ENCODE results near the gene PADI6. TPM values are rescaled to one million over a fixed set of nuclear protein-coding genes. Genes with fewer than 3 reads are reported as not detected.
A peak's percentile ranks its signal among the peaks of the same experiment; 100 is the strongest.

The PADI6 gene
- total and polyA plus RNA-seq, 4 experiments from 2014 or later: 0.10 TPM; not detected in 3

GRCh38 chr1:17350083-17350482 lies 21.9 kb upstream of the PADI6 start:
- no peak overlapping the region for H3K4me3 ChIP-seq (ENCODE audit: low read length in 2 of 2)
- H3K27me3 ChIP-seq (ENCODE audit: insufficient read depth, low read length): no peaks in the 10 kb centered on the region
- intact Hi-C loops (cut with micrococcal nuclease): no loop called here
- no peaks in the 10 kb centered on the region for H3K4me1 ChIP-seq (ENCODE audit: insufficient read depth, low read length)
- Mint-ChIP-seq H3K27ac (no peak overlapping the region), H3K4me3 (no peak overlapping the region), H3K36me3 (no peaks in the 10 kb centered on the region), H3K4me1 (peaks cover 0 to 2% (median 0%) of the 10 kb centered on the region in 4 donors), H3K27me3 (peaks cover 14% of the 10 kb centered on the region in 2 donors), H3K9me3 (peaks cover 0 to 7% (median 0%) of the 10 kb centered on the region in 8 donors)
- no peaks in the 10 kb centered on the region for H3K9me3 ChIP-seq (ENCODE audit: control insufficient read depth in 1 of 2, low read length in 2 of 2)
- H3K36me3 ChIP-seq (ENCODE audit: insufficient read depth, low read length): no peaks in the 10 kb centered on the region
- no peak overlapping the region for H3K27ac ChIP-seq (ENCODE audit: low read depth, low read length)
- no peak for DNase-seq
- POLR2A ChIA-PET (ENCODE audit: partially characterized antibody): no interaction called here
- CTCF ChIA-PET (ENCODE audit: partially characterized antibody): no interaction called here

GRCh38 chr1:17350928-17351446 lies 21.0 kb upstream of the PADI6 start:
- Mint-ChIP-seq H3K4me3 (no peak overlapping the region), H3K27ac (no peak overlapping the region), H3K27me3 (peaks cover 10 to 14% of the 10 kb centered on the region in 2 donors), H3K4me1 (peaks cover 0 to 2% (median 0%) of the 10 kb centered on the region in 4 donors), H3K36me3 (no peaks in the 10 kb centered on the region), H3K9me3 (peaks cover 0 to 3% (median 0%) of the 10 kb centered on the region in 8 donors)
- H3K4me3 ChIP-seq (ENCODE audit: low read length in 2 of 2): no peak overlapping the region
- no peak for DNase-seq
- no peaks in the 10 kb centered on the region for H3K4me1 ChIP-seq (ENCODE audit: insufficient read depth, low read length)
- intact Hi-C loops (cut with micrococcal nuclease): no loop called here
- H3K27me3 ChIP-seq (ENCODE audit: insufficient read depth, low read length): no peaks in the 10 kb centered on the region
- no peak overlapping the region for H3K27ac ChIP-seq (ENCODE audit: low read depth, low read length)
- H3K36me3 ChIP-seq (ENCODE audit: insufficient read depth, low read length): no peaks in the 10 kb centered on the region
- POLR2A ChIA-PET (ENCODE audit: partially characterized antibody): no interaction called here
- H3K9me3 ChIP-seq (ENCODE audit: control insufficient read depth in 1 of 2, low read length in 2 of 2): no peaks in the 10 kb centered on the region
- CTCF ChIA-PET (ENCODE audit: partially characterized antibody): no interaction called here

GRCh38 chr1:17351598-17352324 lies 20.2 kb upstream of the PADI6 start:
- Histone ChIP-seq H3K9me3 (ENCODE audit: control insufficient read depth in 1 of 2, low read length in 2 of 2) (no peaks in the 10 kb centered on the region), H3K27me3 (ENCODE audit: insufficient read depth, low read length) (no peaks in the 10 kb centered on the region), H3K36me3 (ENCODE audit: insufficient read depth, low read length) (no peaks in the 10 kb centered on the region), H3K4me1 (ENCODE audit: insufficient read depth, low read length) (no peaks in the 10 kb centered on the region), H3K27ac (ENCODE audit: low read depth, low read length) (no peak overlapping the region), H3K4me3 (ENCODE audit: low read length in 2 of 2) (no peak overlapping the region)
- ChIA-PET CTCF (ENCODE audit: partially characterized antibody) (no interaction called here), POLR2A (ENCODE audit: partially characterized antibody) (no interaction called here)
- Mint-ChIP-seq H3K9me3 (peaks cover 0 to under 1% (median 0%) of the 10 kb centered on the region in 8 donors), H3K27me3 (peaks cover 13 to 14% of the 10 kb centered on the region in 2 donors), H3K36me3 (no peaks in the 10 kb centered on the region), H3K27ac (no peak overlapping the region), H3K4me3 (no peak overlapping the region), H3K4me1 (peaks cover 0 to 2% (median 0%) of the 10 kb centered on the region in 4 donors)
- intact Hi-C loops (cut with micrococcal nuclease): no loop called here
- no peak for DNase-seq

DNA sequence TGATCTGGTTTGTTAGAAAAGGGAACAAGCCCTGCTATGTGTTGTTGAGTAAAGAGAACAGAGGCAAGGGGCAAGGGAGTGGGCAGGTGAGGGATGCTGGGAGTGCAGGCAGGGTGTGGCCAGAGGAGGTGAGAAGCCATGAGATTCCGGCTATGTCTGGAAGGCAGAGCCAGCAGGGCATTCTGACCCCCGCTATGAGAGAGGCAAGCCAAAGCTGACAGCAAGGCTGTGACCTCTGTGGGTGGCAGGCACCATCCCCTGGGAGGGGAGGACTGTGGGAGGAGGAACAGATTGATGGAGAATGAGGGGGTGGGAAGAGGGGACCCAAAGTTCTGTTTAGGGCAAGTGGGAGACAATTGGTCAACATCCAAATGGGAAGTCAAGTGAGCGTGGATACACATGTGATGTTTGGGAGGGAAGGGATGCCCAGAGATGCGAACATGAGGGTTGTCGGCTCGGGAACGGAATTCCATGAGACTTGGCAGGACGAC lies 19.5 kb upstream of the PADI6 start:
- no peaks in the 10 kb centered on the region for H3K9me3 ChIP-seq (ENCODE audit: control insufficient read depth in 1 of 2, low read length in 2 of 2)
- ChIA-PET CTCF (ENCODE audit: partially characterized antibody) (no interaction called here), POLR2A (ENCODE audit: partially characterized antibody) (no interaction called here)
- no peaks in the 10 kb centered on the region for H3K4me1 ChIP-seq (ENCODE audit: insufficient read depth, low read length)
- no peak overlapping the region for H3K4me3 ChIP-seq (ENCODE audit: low read length in 2 of 2)
- Mint-ChIP-seq H3K4me1 (peaks cover 0 to 2% (median 0%) of the 10 kb centered on the region in 4 donors), H3K4me3 (peak overlapping the region in 1 of 8 donors; percentile 23), H3K27ac (no peak overlapping the region), H3K36me3 (no peaks in the 10 kb centered on the region), H3K27me3 (peaks cover 13 to 14% of the 10 kb centered on the region in 2 donors), H3K9me3 (no peaks in the 10 kb centered on the region)
- H3K27me3 ChIP-seq (ENCODE audit: insufficient read depth, low read length): no peaks in the 10 kb centered on the region
- no peaks in the 10 kb centered on the region for H3K36me3 ChIP-seq (ENCODE audit: insufficient read depth, low read length)
- intact Hi-C loops (cut with micrococcal nuclease): no loop called here
- H3K27ac ChIP-seq (ENCODE audit: low read depth, low read length): no peak overlapping the region
- no peak for DNase-seq

DNA sequence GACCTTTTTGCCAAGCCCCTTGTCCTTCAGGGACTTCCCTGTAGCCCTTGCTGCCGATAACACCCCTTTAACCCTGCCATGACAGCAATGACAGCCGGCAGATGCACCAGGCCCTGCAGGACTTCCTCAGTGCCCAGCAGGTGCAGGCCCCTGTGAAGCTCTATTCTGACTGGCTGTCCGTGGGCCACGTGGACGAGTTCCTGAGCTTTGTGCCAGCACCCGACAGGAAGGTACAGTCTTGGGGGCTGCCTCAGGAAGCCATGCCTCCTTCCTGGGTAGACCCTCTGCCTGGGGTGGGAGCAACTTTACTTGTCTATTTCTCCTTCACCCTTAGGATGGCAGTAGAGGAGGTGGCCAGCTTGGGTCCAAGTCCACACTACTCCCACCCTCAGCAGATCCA lies 16.1 kb upstream of the PADI6 start:
- no peaks in the 10 kb centered on the region for H3K36me3 Mint-ChIP-seq
- no peak overlapping the region for H3K4me3 Mint-ChIP-seq
- CTCF ChIA-PET (ENCODE audit: partially characterized antibody): interaction anchor here (1.0 kb wide), 1 partner anchor 119 kb away, joined by 3 read pairs; no protein-coding TSS in a partner anchor
- no peaks in the 10 kb centered on the region for H3K4me1 Mint-ChIP-seq
- Histone ChIP-seq H3K27ac (ENCODE audit: low read depth, low read length) (no peak overlapping the region), H3K9me3 (ENCODE audit: control insufficient read depth in 1 of 2, low read length in 2 of 2) (no peaks in the 10 kb centered on the region), H3K4me3 (ENCODE audit: low read length in 2 of 2) (no peak overlapping the region), H3K36me3 (ENCODE audit: insufficient read depth, low read length) (no peaks in the 10 kb centered on the region), H3K27me3 (ENCODE audit: insufficient read depth, low read length) (no peaks in the 10 kb centered on the region), H3K4me1 (ENCODE audit: insufficient read depth, low read length) (no peaks in the 10 kb centered on the region)
- peaks cover 9 to 13% of the 10 kb centered on the region in 2 donors for H3K27me3 Mint-ChIP-seq
- POLR2A ChIA-PET (ENCODE audit: partially characterized antibody): no interaction called here
- H3K27ac Mint-ChIP-seq: no peak overlapping the region
- H3K9me3 Mint-ChIP-seq: no peaks in the 10 kb centered on the region
- no peak for DNase-seq
- intact Hi-C loops (cut with micrococcal nuclease): no loop called here

DNA sequence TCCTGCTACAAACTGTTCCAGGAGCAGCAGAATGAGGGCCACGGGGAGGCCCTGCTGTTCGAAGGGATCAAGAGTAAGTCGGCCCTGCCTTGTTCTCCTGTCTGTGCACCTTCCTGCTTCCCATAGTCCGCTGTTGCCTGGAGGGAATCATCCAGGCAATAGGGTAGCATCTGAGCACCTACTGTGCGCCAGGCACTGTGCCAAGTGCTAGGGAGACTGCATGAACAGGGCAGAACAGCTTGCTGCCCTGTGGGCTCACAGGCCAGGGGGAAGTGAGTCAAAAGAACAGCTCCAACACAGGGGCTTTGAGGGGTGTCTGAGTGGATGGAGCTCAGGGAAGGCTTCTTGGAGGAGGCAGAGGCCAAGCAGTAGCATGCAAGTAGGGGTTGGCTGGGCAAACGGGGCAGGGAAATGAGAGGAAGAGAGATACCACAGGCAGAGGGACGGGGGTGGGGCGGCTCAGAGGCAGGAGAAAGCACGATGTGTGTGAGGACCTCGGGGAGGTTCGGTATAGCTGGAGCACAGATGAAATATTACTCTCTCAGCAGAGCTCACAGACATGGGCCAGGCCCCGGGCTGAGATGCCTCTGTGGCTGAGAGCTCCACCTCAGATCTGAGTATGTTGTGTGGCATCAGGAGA lies 15.5 kb upstream of the PADI6 start:
- no peak overlapping the region for H3K4me3 Mint-ChIP-seq
- H3K4me3 ChIP-seq (ENCODE audit: low read length in 2 of 2): no peak overlapping the region
- no peaks in the 10 kb centered on the region for H3K9me3 Mint-ChIP-seq
- no peaks in the 10 kb centered on the region for H3K36me3 ChIP-seq (ENCODE audit: insufficient read depth, low read length)
- H3K9me3 ChIP-seq (ENCODE audit: control insufficient read depth in 1 of 2, low read length in 2 of 2): no peaks in the 10 kb centered on the region
- H3K27ac Mint-ChIP-seq: no peak overlapping the region
- H3K4me1 Mint-ChIP-seq: no peaks in the 10 kb centered on the region
- POLR2A ChIA-PET (ENCODE audit: partially characterized antibody): no interaction called here
- intact Hi-C loops (cut with micrococcal nuclease): no loop called here
- H3K4me1 ChIP-seq (ENCODE audit: insufficient read depth, low read length): no peaks in the 10 kb centered on the region
- H3K27me3 Mint-ChIP-seq: peaks cover 8 to 13% of the 10 kb centered on the region in 2 donors
- no peaks in the 10 kb centered on the region for H3K27me3 ChIP-seq (ENCODE audit: insufficient read depth, low read length)
- H3K36me3 Mint-ChIP-seq: no peaks in the 10 kb centered on the region
- DNase-seq: no peak
- no peak overlapping the region for H3K27ac ChIP-seq (ENCODE audit: low read depth, low read length)
- CTCF ChIA-PET (ENCODE audit: partially characterized antibody): interaction anchor here (1.0 kb wide), 1 partner anchor 118 kb away, joined by 3 read pairs; no protein-coding TSS in a partner anchor

DNA sequence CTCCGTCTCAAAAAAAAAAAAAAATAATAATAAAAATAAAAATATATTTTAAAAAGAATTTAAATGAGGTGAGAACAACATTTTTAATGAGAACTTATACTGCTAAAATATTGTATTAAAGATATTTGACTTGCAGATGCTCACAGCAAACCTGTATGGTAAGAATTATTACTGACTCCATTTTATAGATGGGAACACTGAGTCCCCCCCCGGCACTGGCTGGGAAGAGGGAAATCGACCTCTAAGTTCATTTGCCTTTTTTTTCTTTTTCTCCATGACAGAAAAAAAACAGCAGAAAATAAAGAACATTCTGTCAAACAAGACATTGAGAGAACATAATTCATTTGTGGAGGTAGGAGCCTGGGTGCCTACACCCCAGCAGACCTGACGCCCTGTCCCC lies 13.4 kb upstream of the PADI6 start:
- Mint-ChIP-seq H3K27ac (no peak overlapping the region), H3K9me3 (no peaks in the 10 kb centered on the region), H3K4me1 (no peaks in the 10 kb centered on the region), H3K36me3 (no peaks in the 10 kb centered on the region), H3K27me3 (peaks cover 4 to 5% of the 10 kb centered on the region in 2 donors), H3K4me3 (no peak overlapping the region)
- Histone ChIP-seq H3K36me3 (ENCODE audit: insufficient read depth, low read length) (no peaks in the 10 kb centered on the region), H3K27ac (ENCODE audit: low read depth, low read length) (no peak overlapping the region), H3K27me3 (ENCODE audit: insufficient read depth, low read length) (no peaks in the 10 kb centered on the region), H3K4me1 (ENCODE audit: insufficient read depth, low read length) (no peaks in the 10 kb centered on the region), H3K4me3 (ENCODE audit: low read length in 2 of 2) (no peak overlapping the region), H3K9me3 (ENCODE audit: control insufficient read depth in 1 of 2, low read length in 2 of 2) (no peaks in the 10 kb centered on the region)
- ChIA-PET POLR2A (ENCODE audit: partially characterized antibody) (no interaction called here), CTCF (ENCODE audit: partially characterized antibody) (no interaction called here)
- intact Hi-C loops (cut with micrococcal nuclease): no loop called here
- no peak for DNase-seq
